HepG2 (cell line): ENCODE data around the gene GLIS2. TPM values are rescaled to one million over a fixed set of nuclear protein-coding genes. Genes with fewer than 3 reads are reported as not detected.
A peak's percentile ranks its signal among the peaks of the same experiment; 100 is the strongest.

Source experiments
- AGO2 ChIP-seq: fragments of 200-400 bp; formaldehyde crosslinking; optimal IDR thresholded peaks from 2 replicates; pipeline ENCODE3; 2017; ENCODE audit warnings: mild to moderate bottlenecking, low read depth, low read length, moderate library complexity
- ETV5 ChIP-seq: IDR thresholded peaks from 2 replicates; pipeline ENCODE4 v1.6.1; 2018; ENCODE audit warnings: missing biosample characterization, missing genetic modification reagents, inconsistent platforms, borderline replicate concordance
- FOSL2 ChIP-seq: sonication (generic); formaldehyde crosslinking; IDR thresholded peaks from 2 replicates; pipeline ENCODE4 v1.4.0; 2020; ENCODE audit warnings: missing genetic modification reagents
- FOXO1 ChIP-seq: sonication (generic); formaldehyde crosslinking; IDR thresholded peaks from 2 replicates; pipeline ENCODE4 v1.4.0; 2020; ENCODE audit warnings: missing genetic modification reagents
- HNRNPLL ChIP-seq: fragments of 200-400 bp; formaldehyde crosslinking; IDR thresholded peaks from 2 replicates; pipeline ENCODE4 v1.6.1; 2017; ENCODE audit warnings: mild to moderate bottlenecking, low read depth, low read length; ENCODE audit not compliant: poor library complexity, severe bottlenecking
- IRF9 ChIP-seq: sonication (generic); formaldehyde crosslinking; IDR thresholded peaks from 2 replicates; pipeline ENCODE4 v1.8.0; 2022; ENCODE audit warnings: missing genetic modification reagents, mild to moderate bottlenecking, borderline replicate concordance
- KLF16 ChIP-seq, 2 experiments: sonication (generic) in 1 of 2; formaldehyde crosslinking in 1 of 2; IDR thresholded peaks; 2 replicates each; pipeline versions ENCODE4 v1.6.1 to v1.8.0; 2016 to 2023; ENCODE audit warnings: missing genetic modification reagents in 2 of 2, missing compliant biosample characterization in 1 of 2
- NFIC ChIP-seq: IDR thresholded peaks from 2 replicates; pipeline ENCODE4 v1.6.1; 2012; ENCODE audit warnings: mild to moderate bottlenecking, low read length, inconsistent platforms
- SALL1 ChIP-seq: sonication (generic); formaldehyde crosslinking; IDR thresholded peaks from 2 replicates; pipeline ENCODE4 v1.8.0; 2022; ENCODE audit warnings: mild to moderate bottlenecking, missing genetic modification reagents
- SOX13 ChIP-seq, 3 experiments: fragments of 450-650 bp in 1 of 3; sonication (generic) in 1 of 3; formaldehyde crosslinking in 1 of 3; IDR thresholded peaks in 2 of 3; conservative IDR thresholded peaks in 1 of 3; 2 replicates each; pipeline versions ENCODE4 v1.5.0 to v1.6.1; 2016 to 2020; ENCODE audit warnings: antibody characterized with exemption in 1 of 3, mild to moderate bottlenecking in 1 of 3, missing compliant biosample characterization in 1 of 3, missing genetic modification reagents in 1 of 3, moderate library complexity in 1 of 3
- TEAD3 ChIP-seq: optimal IDR thresholded peaks from 2 replicates; pipeline ENCODE3; 2016; ENCODE audit warnings: borderline replicate concordance
- TRIM24 ChIP-seq: sonication (generic); formaldehyde crosslinking; IDR thresholded peaks from 2 replicates; pipeline ENCODE4 v1.8.0; 2022; ENCODE audit warnings: mild to moderate bottlenecking, missing genetic modification reagents
- ZBTB38 ChIP-seq: sonication (generic); formaldehyde crosslinking; IDR thresholded peaks from 2 replicates; pipeline ENCODE4 v1.5.1; 2020; ENCODE audit warnings: mild to moderate bottlenecking, missing genetic modification reagents
- ZBTB43 ChIP-seq: sonication (generic); formaldehyde crosslinking; conservative IDR thresholded peaks from 2 replicates; pipeline ENCODE4 v1.4.0; 2020; ENCODE audit warnings: missing genetic modification reagents
- ZEB1 ChIP-seq: IDR thresholded peaks from 2 replicates; pipeline ENCODE4 v1.6.1; 2012; ENCODE audit warnings: mild to moderate bottlenecking, low read depth, inconsistent platforms; ENCODE audit not compliant: insufficient replicate concordance
- ZFP1 ChIP-seq: IDR thresholded peaks from 2 replicates; pipeline ENCODE4 v1.6.1; 2016
- ZNF331 ChIP-seq: sonication (generic); formaldehyde crosslinking; IDR thresholded peaks from 2 replicates; pipeline ENCODE4 v1.4.0; 2020; ENCODE audit warnings: missing genetic modification reagents
- ZNF350 ChIP-seq: sonication (generic); formaldehyde crosslinking; IDR thresholded peaks from 2 replicates; pipeline ENCODE4 v1.4.0; 2020; ENCODE audit warnings: mild to moderate bottlenecking, low read depth, missing genetic modification reagents, borderline replicate concordance
- ZNF720 ChIP-seq: sonication (generic); formaldehyde crosslinking; IDR thresholded peaks from 2 replicates; pipeline ENCODE4 v1.4.0; 2020; ENCODE audit warnings: missing genetic modification reagents
- polyA plus RNA-seq, 8 experiments: library from polyadenylated mRNA; depleted of rRNA in 3 of 8; stranded (reverse) in 7 of 8; unstranded in 1 of 8; fragments of >200 nt; fragmentation: Illumina TruSeq in 4 of 8; extraction: Trizol in 4 of 8; gene quantifications; 2 replicates each; pipeline versions ENCODE4 v1.2.1 to v1.2.3, GENCODE V29; 2011 to 2016; ENCODE audit warnings: low read depth in 4 of 8, missing spikeins in 1 of 8, mixed read lengths in 1 of 8; ENCODE audit not compliant: insufficient read depth in 1 of 8
- total RNA-seq, 5 experiments: library from RNA; depleted of rRNA; stranded (reverse); fragments of >200 nt; fragmentation: Illumina TruSeq; extraction: Trizol; gene quantifications; 2 replicates each; pipeline ENCODE4 v1.2.3, GENCODE V29; 2016; ENCODE audit warnings: low read depth in 1 of 5
- TF ChIP-seq, protein P1 (sequence below): sonication (generic); formaldehyde crosslinking; IDR thresholded peaks from 2 replicates; pipeline ENCODE4 v1.4.0; 2020; ENCODE audit warnings: missing genetic modification reagents
- TF ChIP-seq, protein P2 (sequence below): sonication (generic); formaldehyde crosslinking; conservative IDR thresholded peaks from 2 replicates; pipeline ENCODE4 v1.4.0; 2020; ENCODE audit warnings: mild to moderate bottlenecking, missing genetic modification reagents, moderate library complexity

The GLIS2 gene
- total and polyA plus RNA-seq, 2 of the 13 experiments (the other 11 are each of a cell fraction or from before 2014, with no cell fraction given): 0.28 to 0.29 TPM

DNA sequence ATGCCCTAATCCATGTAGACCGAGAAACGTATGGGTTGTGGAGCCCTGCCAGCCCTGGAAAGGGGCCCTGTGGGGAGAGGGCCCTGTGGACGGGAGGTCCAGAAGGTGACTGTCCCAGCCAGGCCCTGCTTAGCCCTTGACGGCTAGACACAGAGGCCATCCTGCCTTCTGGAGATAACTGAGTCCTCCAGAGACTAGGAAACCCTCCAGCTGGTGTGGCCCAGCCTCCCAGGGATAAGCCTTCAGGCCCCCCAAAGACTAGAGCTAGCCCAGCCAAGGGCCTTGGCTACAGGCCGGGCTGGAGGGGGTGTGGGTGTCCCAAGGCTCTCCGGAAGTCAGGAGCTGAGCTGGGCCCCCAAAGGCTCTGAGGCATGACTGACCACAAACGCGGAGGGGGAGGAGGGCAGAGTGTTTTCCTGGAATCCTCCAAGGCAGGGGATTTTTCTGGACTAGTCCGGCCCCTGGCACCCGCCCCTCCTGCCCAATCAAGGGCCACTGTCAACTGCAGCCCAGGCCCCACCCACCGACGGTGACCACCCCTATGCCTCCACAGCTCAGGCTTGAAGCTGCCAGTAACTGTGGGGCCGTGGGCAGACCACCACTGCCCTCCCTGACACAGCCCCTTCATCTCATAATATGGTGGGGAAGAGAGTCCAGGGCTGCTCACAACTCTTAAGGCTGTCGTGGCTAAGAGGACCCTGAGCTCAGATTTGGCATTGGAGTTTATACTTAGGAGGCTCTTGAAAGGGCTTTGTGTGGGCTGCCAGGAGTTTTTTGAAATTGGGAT is 54.9 kb downstream of the GLIS2 start (continued):
- TF ChIP-seq, protein P1, sequence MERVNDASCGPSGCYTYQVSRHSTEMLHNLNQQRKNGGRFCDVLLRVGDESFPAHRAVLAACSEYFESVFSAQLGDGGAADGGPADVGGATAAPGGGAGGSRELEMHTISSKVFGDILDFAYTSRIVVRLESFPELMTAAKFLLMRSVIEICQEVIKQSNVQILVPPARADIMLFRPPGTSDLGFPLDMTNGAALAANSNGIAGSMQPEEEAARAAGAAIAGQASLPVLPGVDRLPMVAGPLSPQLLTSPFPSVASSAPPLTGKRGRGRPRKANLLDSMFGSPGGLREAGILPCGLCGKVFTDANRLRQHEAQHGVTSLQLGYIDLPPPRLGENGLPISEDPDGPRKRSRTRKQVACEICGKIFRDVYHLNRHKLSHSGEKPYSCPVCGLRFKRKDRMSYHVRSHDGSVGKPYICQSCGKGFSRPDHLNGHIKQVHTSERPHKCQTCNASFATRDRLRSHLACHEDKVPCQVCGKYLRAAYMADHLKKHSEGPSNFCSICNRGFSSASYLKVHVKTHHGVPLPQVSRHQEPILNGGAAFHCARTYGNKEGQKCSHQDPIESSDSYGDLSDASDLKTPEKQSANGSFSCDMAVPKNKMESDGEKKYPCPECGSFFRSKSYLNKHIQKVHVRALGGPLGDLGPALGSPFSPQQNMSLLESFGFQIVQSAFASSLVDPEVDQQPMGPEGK: peak; percentile 92
- TF ChIP-seq ZNF720 (no peak), FOSL2 (CRISPR knock-in tag) (peak; percentile 43), ZEB1 (no peak), ZFP1 (CRISPR knock-in tag) (0 out of 2 replicates have a peak, but pooled peaks have one; percentile 23), ZNF350 (peak; percentile 43; the same call in 1 of the 2 replicates), IRF9 (CRISPR knock-in tag) (no peak), NFIC (no peak), ZBTB38 (CRISPR knock-in tag) (0 out of 2 replicates have a peak, but pooled peaks have one; percentile 44), TRIM24 (CRISPR knock-in tag) (no peak), HNRNPLL (peak; percentile 18), AGO2 (no peak), SOX13 (IDR thresholded peaks at IDR 0.05) (no peak), SOX13 (CRISPR knock-in tag; conservative IDR thresholded peaks at IDR 0.05 in 1 of 2, IDR thresholded peaks at IDR 0.05 in 1 of 2) (peak in 1 of 2 experiments; percentile 42; a peak in 2 of 4 replicates), ZBTB43 (0 out of 2 replicates have a peak, but pooled peaks have one; percentile 36), SALL1 (CRISPR knock-in tag) (peak; percentile 40), FOXO1 (CRISPR knock-in tag) (peak; percentile 57), ZNF331 (CRISPR knock-in tag) (0 out of 2 replicates have a peak, but pooled peaks have one; percentile 26), ETV5 (CRISPR knock-in tag) (peak; percentile 81), KLF16 (CRISPR knock-in tag; IDR thresholded peaks at IDR 0.05) (peak in 1 of 2 experiments; percentile 29; a peak in 1 of 4 replicates), TEAD3 (CRISPR knock-in tag) (peak; percentile 47)
- TF ChIP-seq, protein P2, sequence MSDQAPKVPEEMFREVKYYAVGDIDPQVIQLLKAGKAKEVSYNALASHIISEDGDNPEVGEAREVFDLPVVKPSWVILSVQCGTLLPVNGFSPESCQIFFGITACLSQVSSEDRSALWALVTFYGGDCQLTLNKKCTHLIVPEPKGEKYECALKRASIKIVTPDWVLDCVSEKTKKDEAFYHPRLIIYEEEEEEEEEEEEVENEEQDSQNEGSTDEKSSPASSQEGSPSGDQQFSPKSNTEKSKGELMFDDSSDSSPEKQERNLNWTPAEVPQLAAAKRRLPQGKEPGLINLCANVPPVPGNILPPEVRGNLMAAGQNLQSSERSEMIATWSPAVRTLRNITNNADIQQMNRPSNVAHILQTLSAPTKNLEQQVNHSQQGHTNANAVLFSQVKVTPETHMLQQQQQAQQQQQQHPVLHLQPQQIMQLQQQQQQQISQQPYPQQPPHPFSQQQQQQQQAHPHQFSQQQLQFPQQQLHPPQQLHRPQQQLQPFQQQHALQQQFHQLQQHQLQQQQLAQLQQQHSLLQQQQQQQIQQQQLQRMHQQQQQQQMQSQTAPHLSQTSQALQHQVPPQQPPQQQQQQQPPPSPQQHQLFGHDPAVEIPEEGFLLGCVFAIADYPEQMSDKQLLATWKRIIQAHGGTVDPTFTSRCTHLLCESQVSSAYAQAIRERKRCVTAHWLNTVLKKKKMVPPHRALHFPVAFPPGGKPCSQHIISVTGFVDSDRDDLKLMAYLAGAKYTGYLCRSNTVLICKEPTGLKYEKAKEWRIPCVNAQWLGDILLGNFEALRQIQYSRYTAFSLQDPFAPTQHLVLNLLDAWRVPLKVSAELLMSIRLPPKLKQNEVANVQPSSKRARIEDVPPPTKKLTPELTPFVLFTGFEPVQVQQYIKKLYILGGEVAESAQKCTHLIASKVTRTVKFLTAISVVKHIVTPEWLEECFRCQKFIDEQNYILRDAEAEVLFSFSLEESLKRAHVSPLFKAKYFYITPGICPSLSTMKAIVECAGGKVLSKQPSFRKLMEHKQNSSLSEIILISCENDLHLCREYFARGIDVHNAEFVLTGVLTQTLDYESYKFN (CRISPR knock-in tag): peak; percentile 42
